GM18519 (cell line): ENCODE results near the gene ALMS1.
"Not testable (repeated sequence)": the region's sequence is repeated elsewhere in the genome, so short reads cannot be mapped to it uniquely, and the experiment has no call there.

ENCODE experiments used
- ATAC-seq: cut with Tn5 transposase; IDR thresholded peaks from one replicate; pipeline ENCODE4 v1.9.1; 2021; ENCODE audit warnings: mild to moderate bottlenecking, moderate library complexity; ENCODE audit not compliant: unreplicated experiment, low FRiP score

Gene ALMS1, protein sequence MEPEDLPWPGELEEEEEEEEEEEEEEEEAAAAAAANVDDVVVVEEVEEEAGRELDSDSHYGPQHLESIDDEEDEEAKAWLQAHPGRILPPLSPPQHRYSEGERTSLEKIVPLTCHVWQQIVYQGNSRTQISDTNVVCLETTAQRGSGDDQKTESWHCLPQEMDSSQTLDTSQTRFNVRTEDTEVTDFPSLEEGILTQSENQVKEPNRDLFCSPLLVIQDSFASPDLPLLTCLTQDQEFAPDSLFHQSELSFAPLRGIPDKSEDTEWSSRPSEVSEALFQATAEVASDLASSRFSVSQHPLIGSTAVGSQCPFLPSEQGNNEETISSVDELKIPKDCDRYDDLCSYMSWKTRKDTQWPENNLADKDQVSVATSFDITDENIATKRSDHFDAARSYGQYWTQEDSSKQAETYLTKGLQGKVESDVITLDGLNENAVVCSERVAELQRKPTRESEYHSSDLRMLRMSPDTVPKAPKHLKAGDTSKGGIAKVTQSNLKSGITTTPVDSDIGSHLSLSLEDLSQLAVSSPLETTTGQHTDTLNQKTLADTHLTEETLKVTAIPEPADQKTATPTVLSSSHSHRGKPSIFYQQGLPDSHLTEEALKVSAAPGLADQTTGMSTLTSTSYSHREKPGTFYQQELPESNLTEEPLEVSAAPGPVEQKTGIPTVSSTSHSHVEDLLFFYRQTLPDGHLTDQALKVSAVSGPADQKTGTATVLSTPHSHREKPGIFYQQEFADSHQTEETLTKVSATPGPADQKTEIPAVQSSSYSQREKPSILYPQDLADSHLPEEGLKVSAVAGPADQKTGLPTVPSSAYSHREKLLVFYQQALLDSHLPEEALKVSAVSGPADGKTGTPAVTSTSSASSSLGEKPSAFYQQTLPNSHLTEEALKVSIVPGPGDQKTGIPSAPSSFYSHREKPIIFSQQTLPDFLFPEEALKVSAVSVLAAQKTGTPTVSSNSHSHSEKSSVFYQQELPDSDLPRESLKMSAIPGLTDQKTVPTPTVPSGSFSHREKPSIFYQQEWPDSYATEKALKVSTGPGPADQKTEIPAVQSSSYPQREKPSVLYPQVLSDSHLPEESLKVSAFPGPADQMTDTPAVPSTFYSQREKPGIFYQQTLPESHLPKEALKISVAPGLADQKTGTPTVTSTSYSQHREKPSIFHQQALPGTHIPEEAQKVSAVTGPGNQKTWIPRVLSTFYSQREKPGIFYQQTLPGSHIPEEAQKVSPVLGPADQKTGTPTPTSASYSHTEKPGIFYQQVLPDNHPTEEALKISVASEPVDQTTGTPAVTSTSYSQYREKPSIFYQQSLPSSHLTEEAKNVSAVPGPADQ (N-terminal part only)

GRCh38 chr2:73385504-73386341, at the start of gene ALMS1:
Gene ALMS1 (plus strand): TSS chr2:73385836. CDS start chr2:73385869, 33 bp downstream.
- ATAC-seq, result peak; percentile 94

- ATAC-seq, result no peak
Observed at GRCh38 chr2:73337828-73338227, 47.8 kb upstream of the ALMS1 start.

- no peak for ATAC-seq
Observed at GRCh38 chr2:73339201-73339600, 46.4 kb upstream of the ALMS1 start.

DNA sequence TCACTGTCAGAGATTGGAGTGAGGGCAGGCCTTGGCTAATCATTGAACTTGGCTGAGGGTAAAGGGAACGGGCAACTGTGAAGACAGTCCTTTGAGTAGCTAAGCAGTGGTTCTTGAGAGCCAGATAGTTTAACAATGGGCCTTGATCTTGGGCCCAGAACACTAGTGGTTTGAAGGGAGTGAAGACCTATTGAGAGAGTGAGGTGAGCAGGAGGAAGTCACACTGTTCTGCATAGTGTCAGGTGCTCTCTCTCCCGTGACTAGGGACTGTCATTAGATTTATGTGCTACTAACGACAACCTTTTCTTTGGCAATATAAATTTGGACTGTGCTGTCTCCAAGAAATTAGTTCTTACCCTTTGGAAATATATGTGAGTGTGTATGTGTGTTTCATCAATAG, 44.6 kb upstream of the ALMS1 start:
- no peak for ATAC-seq

- ATAC-seq, result no peak
Observed at GRCh38 chr2:73343992-73344391, 41.6 kb upstream of the ALMS1 start.

GRCh38 chr2:73344747-73345146, 40.9 kb upstream of the ALMS1 start:
- not testable (repeated sequence) for ATAC-seq

- no peak for ATAC-seq
Observed at GRCh38 chr2:73350035-73350691, 35.5 kb upstream of the ALMS1 start.

GRCh38 chr2:73356097-73356496, 29.5 kb upstream of the ALMS1 start:
- no peak for ATAC-seq

GRCh38 chr2:73359915-73360697, 25.5 kb upstream of the ALMS1 start:
- no peak for ATAC-seq

DNA sequence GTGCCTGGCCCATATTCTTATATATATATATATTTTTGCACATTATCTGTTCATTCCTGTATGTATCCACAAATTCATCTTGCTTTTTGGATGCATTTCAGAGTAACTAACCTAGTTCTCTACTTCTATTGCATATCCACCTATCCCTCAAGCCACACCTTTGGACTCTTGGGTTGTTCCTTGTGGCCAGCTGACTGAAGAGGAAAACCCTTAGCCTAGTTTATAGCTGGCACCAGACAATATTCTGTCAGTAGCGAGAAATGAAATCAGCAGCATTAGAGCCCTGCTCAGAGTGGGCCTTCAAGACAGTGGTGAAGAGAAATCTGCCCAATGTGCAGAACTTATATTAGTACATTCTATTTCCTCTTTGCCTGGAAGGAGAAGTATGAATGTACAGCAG, 19.6 kb upstream of the ALMS1 start:
- no peak for ATAC-seq

DNA sequence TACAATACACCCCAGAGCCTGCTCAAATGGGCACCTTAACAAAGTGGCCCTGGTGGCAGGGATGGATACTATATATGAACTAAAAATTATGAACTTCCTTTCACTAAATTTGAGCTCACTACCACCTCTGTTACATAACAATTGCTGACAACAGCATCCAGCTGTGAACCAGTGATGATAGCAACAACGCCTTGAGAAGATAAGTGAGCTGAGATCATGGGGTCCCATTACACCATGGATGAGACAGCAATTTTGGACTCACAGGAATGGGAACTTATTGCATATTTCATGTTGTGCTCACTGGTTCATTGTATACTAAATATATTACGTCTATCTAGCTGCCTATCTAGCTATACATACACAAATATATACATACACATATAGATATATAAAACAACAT, 16.9 kb upstream of the ALMS1 start:
- no peak for ATAC-seq

- ATAC-seq, result no peak
Observed at GRCh38 chr2:73370348-73370747, 15.3 kb upstream of the ALMS1 start.

DNA sequence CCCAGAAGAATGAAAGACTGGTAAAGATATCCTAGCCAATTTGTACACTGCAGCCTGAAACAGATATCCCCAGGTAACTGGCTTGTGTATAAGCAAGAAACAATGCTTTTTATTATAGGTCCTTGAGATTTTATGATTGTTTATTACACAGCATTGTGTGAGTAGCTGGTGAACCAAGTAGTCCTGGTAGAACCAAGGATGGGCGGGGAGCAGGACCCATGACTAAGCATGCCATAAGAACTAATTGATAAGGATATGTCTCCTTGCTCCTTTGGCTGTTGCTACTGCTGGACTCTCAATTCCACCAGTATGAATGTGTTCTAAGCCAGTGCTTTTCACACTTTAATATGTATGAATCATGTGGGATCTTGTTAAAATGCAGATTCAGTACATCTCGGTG, 12.3 kb upstream of the ALMS1 start:
- no peak for ATAC-seq

GRCh38 chr2:73374269-73374668, 11.4 kb upstream of the ALMS1 start:
- ATAC-seq, result no peak

- ATAC-seq, result no peak
Observed at GRCh38 chr2:73376681-73377080, 9.0 kb upstream of the ALMS1 start.

DNA sequence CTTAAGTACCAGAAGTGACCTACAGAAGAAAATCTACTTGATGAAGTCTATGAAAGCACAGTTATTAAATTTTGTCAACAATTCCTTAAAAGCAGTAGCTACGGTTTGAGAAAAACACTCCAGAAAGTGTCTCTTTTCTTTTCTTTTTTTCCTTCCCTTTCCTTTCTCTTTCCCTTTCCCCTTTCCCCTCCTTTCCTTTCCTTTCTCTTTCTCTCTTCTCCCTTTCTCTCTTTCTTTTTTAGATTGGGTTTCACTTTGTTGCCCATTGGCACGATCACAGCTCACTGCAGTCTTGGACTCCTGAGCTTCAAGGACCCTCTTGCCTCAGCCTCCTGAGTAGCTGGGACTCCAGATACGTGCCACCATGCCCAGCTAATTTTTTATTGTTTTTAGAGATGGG, 2.6 kb upstream of the ALMS1 start:
- ATAC-seq, result no peak

DNA sequence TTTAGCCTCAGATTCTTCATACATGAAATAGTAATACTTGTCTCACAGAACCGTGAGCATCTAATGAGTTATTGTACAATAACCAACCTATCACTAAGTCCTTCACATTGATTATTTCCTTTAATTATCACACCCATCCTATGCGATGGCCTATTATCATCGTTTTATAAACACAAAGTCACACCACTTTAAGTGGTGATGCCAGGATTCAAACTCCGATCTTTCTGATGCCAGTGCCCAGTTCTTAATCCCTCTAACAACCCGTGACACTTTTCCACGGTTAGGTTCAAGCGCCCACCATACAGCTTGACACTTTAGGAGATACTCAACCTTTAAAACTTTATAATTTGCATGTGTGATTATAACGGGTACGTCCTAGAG, 523 bp upstream of the ALMS1 start:
- no peak for ATAC-seq

GRCh38 chr2:73386342-73386868, 769 bp downstream of the ALMS1 start:
- ATAC-seq, result no peak
